GM18870 (cell line): ENCODE data around the gene C9orf153.
A peak's percentile ranks its signal among the peaks of the same experiment; 100 is the strongest.

Experiments
- ATAC-seq: cut with Tn5 transposase; IDR thresholded peaks from one replicate; pipeline ENCODE4 v1.9.1; 2021; ENCODE audit warnings: moderate library complexity; ENCODE audit not compliant: unreplicated experiment

The C9orf153 gene

GRCh38 chr9:86272221-86272620 is 12.8 kb upstream of the C9orf153 start:
- no peak for ATAC-seq

- no peak for ATAC-seq
These were observed 4.4 kb upstream of the C9orf153 start for GRCh38 chr9:86263876-86264275.

- no peak for ATAC-seq
These were observed 3.0 kb upstream of the C9orf153 start for GRCh38 chr9:86262492-86262891.

- no peak for ATAC-seq
These were observed 2.1 kb downstream of the C9orf153 start for GRCh38 chr9:86257391-86257790.

GRCh38 chr9:86256653-86257052 is 2.8 kb downstream of the C9orf153 start:
- no peak for ATAC-seq

- no peak for ATAC-seq
These were observed 5.9 kb downstream of the C9orf153 start for GRCh38 chr9:86253577-86253976.

GRCh38 chr9:86252870-86253269 is 6.6 kb downstream of the C9orf153 start:
- no peak for ATAC-seq

- no peak for ATAC-seq
These were observed 9.3 kb downstream of the C9orf153 start for GRCh38 chr9:86250123-86250522.

- ATAC-seq, result no peak
These were observed 10.7 kb downstream of the C9orf153 start for GRCh38 chr9:86248746-86249145.

GRCh38 chr9:86246752-86247161 is 12.7 kb downstream of the C9orf153 start:
- peak; percentile 91 for ATAC-seq

GRCh38 chr9:86242071-86242470 is 17.4 kb downstream of the C9orf153 start:
- no peak for ATAC-seq

- ATAC-seq, result no peak
These were observed 18.2 kb downstream of the C9orf153 start for GRCh38 chr9:86241216-86241615.

- no peak for ATAC-seq
These were observed 20.3 kb downstream of the C9orf153 start for GRCh38 chr9:86238861-86239770.

GRCh38 chr9:86230858-86231257 is 28.6 kb downstream of the C9orf153 start:
- no peak for ATAC-seq

GRCh38 chr9:86222667-86223066 is 36.8 kb downstream of the C9orf153 start:
- no peak for ATAC-seq

- ATAC-seq, result no peak
These were observed 39.9 kb downstream of the C9orf153 start for GRCh38 chr9:86219606-86220005.

GRCh38 chr9:86217076-86217755 is 42.2 kb downstream of the C9orf153 start:
- ATAC-seq, result no peak

GRCh38 chr9:86207193-86207592 is 52.3 kb downstream of the C9orf153 start:
- ATAC-seq, result no peak

- ATAC-seq, result peak; percentile 58
These were observed 57.0 kb downstream of the C9orf153 start for GRCh38 chr9:86202338-86202882.

GRCh38 chr9:86201474-86202337 is 57.8 kb downstream of the C9orf153 start:
- ATAC-seq, result no peak

- no peak for ATAC-seq
These were observed 58.8 kb downstream of the C9orf153 start for GRCh38 chr9:86200599-86201162.
